Measurements from ENCODE around the gene TUBD1. TPM values are rescaled to one million over a fixed set of nuclear protein-coding genes. Genes with fewer than 3 reads are reported as not detected.
A peak's percentile ranks its signal among the peaks of the same experiment; 100 is the strongest.
"Not testable (repeated sequence)": the region's sequence is repeated elsewhere in the genome, so short reads cannot be mapped to it uniquely, and the experiment has no call there.

TUBD1 gene
- total RNA-seq, 6 experiments from 2014 or later = 2.9 to 5.5 (median 4.4) TPM

DNA sequence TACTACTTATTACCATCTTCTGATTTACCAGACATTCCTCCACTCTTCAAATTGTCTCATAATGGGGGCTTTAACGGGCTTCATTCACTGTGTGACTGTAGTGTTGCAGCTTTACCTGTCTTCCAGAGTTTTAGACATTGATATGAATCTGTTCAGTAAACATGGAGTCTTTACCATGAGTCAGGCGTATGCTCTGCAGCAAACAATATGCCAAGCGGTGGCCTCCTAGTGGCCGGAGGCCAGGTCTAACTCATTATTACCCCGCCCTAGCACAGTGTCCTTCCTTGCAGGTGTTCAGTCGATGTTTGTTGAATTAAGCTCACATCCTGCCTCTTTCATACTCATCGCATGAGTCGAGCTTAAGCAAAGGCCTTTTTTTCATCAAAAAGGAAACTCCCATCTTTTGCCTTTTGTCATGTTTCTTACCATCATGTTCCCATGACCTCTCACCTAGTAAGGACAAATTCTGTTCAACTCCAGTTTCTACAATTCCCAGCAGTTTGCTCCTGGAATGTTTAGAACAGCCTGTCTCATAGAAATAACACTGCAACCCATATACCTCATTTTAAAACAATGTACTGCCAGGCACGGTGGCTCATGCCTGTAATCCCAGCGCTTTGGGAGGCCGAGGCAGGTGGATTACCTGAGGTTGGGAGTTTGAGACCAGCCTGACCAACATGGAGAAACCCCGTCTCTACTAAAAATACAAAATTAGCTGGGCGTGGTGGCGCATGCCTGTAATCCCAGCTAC lies 39.4 kb downstream of the TUBD1 start:
- TF ChIP-seq, protein P1, sequence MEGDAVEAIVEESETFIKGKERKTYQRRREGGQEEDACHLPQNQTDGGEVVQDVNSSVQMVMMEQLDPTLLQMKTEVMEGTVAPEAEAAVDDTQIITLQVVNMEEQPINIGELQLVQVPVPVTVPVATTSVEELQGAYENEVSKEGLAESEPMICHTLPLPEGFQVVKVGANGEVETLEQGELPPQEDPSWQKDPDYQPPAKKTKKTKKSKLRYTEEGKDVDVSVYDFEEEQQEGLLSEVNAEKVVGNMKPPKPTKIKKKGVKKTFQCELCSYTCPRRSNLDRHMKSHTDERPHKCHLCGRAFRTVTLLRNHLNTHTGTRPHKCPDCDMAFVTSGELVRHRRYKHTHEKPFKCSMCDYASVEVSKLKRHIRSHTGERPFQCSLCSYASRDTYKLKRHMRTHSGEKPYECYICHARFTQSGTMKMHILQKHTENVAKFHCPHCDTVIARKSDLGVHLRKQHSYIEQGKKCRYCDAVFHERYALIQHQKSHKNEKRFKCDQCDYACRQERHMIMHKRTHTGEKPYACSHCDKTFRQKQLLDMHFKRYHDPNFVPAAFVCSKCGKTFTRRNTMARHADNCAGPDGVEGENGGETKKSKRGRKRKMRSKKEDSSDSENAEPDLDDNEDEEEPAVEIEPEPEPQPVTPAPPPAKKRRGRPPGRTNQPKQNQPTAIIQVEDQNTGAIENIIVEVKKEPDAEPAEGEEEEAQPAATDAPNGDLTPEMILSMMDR (IDR thresholded peaks at IDR 0.05) = peak in 3 of 4 donors; percentile 13 to 44 (median 32)
- TF ChIP-seq POLR2A (IDR thresholded peaks at IDR 0.05) = no peak
- intact Hi-C loops (cut with DNase I) = no loop called here
- H3K4me3 ChIP-seq = no peak overlapping the region
- no peaks in the 10 kb centered on the region for H3K9me3 ChIP-seq
- peak overlapping the region in 1 of 3 donors; percentile 54 for H3K27ac ChIP-seq
- ATAC-seq (peak in 3 of 4 donors; percentile 15 to 65 (median 56)), DNase-seq (peak in 1 of 3 donors; percentile 58)
- no peaks in the 10 kb centered on the region for H3K36me3 ChIP-seq
- peaks cover 0 to 16% (median 7%) of the 10 kb centered on the region in 4 donors for H3K4me1 ChIP-seq
- 76% methylated on average over 14 of the region's 14 CpGs for WGBS (ENCODE audit: insufficient coverage, low coverage, low lambda C conversion rate, missing lambda C conversion rate)
- no peaks in the 10 kb centered on the region for H3K27me3 ChIP-seq

DNA sequence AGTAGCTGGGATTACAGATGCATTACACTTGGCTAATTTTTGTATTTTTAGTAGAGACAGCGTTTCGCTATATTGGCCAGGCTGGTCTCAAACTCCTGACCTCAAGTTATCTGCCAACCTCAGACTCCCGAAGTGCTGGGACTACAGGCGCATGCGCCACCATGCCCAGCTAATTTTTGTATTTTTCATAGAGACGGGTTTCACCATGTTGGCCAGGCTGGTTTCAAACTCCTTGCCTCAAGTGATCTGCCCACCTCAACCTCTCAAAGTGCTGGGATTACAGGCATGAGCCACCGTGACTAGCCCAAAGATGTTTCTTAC lies 39.9 kb downstream of the TUBD1 start:
- Histone ChIP-seq H3K27ac (peak overlapping the region in 1 of 3 donors; percentile 54), H3K4me1 (peaks cover 0 to 21% (median 10%) of the 10 kb centered on the region in 4 donors)
- 87% methylated on average over 3 of the region's 7 CpGs for WGBS (ENCODE audit: insufficient coverage, low coverage, low lambda C conversion rate, missing lambda C conversion rate)
- H3K4me3 ChIP-seq; H3K27me3 ChIP-seq; DNase-seq; ATAC-seq; H3K36me3 ChIP-seq; intact Hi-C loops (cut with DNase I); H3K9me3 ChIP-seq: not testable (repeated sequence)

DNA sequence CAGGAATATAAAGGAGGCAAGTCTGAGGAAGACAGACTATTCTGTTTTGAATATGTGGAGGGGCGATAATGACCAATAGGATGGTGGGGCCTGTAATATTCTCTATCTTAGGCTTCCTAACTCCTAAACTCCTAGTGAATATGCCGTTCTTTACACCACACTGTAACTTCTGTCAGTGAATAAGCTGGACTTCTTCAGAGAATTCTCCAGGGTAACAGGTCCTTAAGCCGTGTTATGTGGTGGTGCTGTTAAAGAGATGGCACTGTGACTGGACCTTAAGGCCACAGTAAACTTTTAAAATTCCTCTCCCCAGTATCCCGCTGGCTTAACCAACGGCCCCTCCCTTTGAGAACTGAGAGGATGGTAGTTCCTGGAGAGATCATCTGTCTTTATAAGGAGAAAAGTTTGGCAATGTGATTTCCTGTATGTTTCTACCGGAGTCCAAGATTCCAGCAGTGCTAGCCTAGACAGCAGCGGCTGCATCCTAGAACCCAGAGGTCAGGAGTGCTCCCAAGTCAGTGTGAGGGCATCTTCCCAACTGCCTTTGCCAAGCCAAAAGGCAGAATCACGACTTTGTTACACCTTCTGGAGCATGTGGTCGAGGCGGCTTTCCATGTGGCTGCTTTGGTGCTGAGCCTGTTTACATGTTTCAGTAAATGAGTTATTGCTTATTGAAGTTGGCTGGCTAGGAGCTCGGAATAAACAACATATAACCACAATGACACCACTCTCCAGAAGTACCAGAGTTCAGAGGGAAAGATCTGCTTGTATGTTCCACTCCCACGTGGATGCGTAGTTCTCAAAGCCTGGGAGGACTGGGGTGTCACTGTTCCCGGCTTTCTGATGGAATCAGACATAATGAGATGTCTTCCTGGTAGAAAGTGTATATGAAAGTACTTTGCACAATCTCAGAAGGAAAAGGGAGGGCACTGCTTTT lies 41.0 kb downstream of the TUBD1 start:
- H3K36me3 ChIP-seq = no peaks in the 10 kb centered on the region
- no peak for DNase-seq
- H3K27me3 ChIP-seq = no peaks in the 10 kb centered on the region
- ATAC-seq = peak in 2 of 4 donors; percentile 0 to 19
- peak overlapping the region in 2 of 3 donors; percentile 2 to 54 for H3K27ac ChIP-seq
- no peak overlapping the region for H3K4me3 ChIP-seq
- no peak for TF ChIP-seq POLR2A (IDR thresholded peaks at IDR 0.05)
- TF ChIP-seq, protein P1 (IDR thresholded peaks at IDR 0.05) = no peak
- 64% methylated on average over 12 of the region's 14 CpGs for WGBS (ENCODE audit: insufficient coverage, low coverage, low lambda C conversion rate, missing lambda C conversion rate)
- H3K4me1 ChIP-seq = peaks cover 0 to 32% (median 15%) of the 10 kb centered on the region in 4 donors
- intact Hi-C loops (cut with DNase I) = no loop called here
- H3K9me3 ChIP-seq = no peaks in the 10 kb centered on the region

DNA sequence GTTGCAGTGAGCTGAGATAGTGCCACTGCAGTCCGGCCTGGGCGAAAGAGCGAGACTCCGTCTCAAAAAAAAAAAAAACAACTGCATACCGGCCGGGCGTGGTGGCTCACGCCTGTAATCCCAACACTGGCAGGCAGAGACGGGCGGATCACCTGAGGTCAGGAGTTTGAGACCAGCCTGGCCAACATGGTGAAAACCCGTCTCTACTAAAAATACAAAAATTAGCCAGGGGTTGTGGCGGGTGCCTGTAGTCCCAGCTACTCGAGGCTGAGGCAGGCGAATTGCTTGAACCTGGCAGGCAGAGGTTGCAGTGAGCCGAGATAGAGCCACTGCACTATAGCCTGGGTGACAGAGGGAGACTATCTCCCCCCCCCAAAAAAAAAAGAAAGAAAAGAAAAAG lies 42.4 kb downstream of the TUBD1 start:
- DNase-seq; H3K4me3 ChIP-seq; H3K27ac ChIP-seq; ATAC-seq; H3K36me3 ChIP-seq; H3K27me3 ChIP-seq; H3K9me3 ChIP-seq; intact Hi-C loops (cut with DNase I): not testable (repeated sequence)
- H3K4me1 ChIP-seq = peaks cover 0 to 40% (median 22%) of the 10 kb centered on the region in 4 donors
- WGBS (ENCODE audit: insufficient coverage, low coverage, low lambda C conversion rate, missing lambda C conversion rate) = 92% methylated on average over 11 of the region's 15 CpGs

DNA sequence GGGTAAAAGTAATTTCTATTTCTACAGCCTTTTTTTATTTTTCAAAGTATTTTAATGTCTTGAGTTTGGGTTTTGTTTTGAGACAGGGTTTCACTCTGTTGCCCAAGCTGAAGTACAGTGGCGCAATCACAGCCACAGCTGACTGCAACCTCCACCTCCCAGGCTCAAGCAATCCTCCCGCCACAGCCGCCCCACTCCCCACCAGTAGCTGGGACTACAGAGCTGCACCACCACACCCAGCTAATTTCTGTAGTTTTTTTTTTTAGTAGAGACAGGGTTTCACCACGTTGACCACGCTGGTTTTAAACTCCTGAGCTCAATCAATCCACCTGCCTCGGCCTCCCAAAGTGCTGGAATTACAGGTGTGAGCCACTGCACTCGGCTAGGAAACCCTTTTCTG lies 44.0 kb downstream of the TUBD1 start:
- Histone ChIP-seq H3K36me3 (no peaks in the 10 kb centered on the region), H3K9me3 (no peaks in the 10 kb centered on the region), H3K27ac (peak overlapping the region; percentile 84 to 96 (median 94)), H3K4me3 (no peak overlapping the region), H3K27me3 (no peaks in the 10 kb centered on the region), H3K4me1 (peaks cover 0 to 54% (median 25%) of the 10 kb centered on the region in 4 donors)
- WGBS (ENCODE audit: insufficient coverage, low coverage, low lambda C conversion rate, missing lambda C conversion rate) = 17% methylated on average over 7 of the region's 7 CpGs
- ATAC-seq (peak; percentile 23 to 60 (median 46)), DNase-seq (peak; percentile 80 to 84 (median 81))
- TF ChIP-seq, protein P1 (IDR thresholded peaks at IDR 0.05) = no peak
- no peak for TF ChIP-seq POLR2A (IDR thresholded peaks at IDR 0.05)
- intact Hi-C loops (cut with DNase I) = no loop called here
